GM18868 (cell line): Measurements from ENCODE around the gene SASS6.

Experiments used
- ATAC-seq: cut with Tn5 transposase; IDR thresholded peaks from one replicate; pipeline ENCODE4 v1.9.1; 2021; ENCODE audit warnings: mild to moderate bottlenecking, moderate library complexity; ENCODE audit not compliant: unreplicated experiment

SASS6 gene

GRCh38 chr1:100109554-100110066 is 23.1 kb downstream of the SASS6 start:
- no peak for ATAC-seq

GRCh38 chr1:100107696-100108095 is 25.0 kb downstream of the SASS6 start:
- no peak for ATAC-seq

DNA sequence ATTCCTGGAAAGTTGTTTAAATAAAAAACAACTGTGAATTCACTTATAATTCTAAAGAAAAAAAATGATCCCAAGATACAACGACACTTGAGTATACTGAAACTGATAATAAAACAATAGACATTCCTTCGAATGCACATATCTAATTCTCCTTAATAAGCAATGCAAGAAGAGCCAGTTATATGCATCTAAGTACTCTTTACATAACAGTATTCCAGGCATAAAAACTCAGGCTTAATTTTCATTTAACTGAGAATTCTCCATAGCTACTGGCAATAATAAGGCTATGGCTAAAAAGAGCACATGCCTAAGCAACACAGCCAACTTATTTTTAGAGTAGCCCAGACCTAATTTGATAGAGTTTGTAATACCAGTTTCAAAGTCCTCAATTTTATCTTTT is 31.2 kb downstream of the SASS6 start:
- ATAC-seq = no peak

- no peak for ATAC-seq
Observed at GRCh38 chr1:100100202-100100601, 32.5 kb downstream of the SASS6 start.

DNA sequence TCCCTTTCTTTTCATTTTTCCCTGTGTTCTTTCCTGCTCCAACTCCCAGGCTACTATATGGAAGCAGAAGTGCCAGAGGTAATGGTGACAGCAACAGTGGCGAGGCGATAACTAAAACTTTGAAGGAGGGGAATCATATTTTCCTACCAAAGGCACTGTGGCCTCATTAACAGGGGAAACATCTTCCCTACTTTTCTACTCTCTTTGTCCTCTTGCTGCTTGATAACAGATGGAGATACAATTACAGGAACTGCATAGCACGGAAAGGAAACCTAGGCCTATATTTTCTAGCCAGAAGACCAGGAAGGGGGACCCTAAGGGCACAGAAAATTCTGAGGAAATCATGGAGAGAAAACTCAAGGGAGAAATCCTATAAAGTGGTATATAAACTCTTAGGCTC is 42.3 kb downstream of the SASS6 start:
- ATAC-seq = no peak

DNA sequence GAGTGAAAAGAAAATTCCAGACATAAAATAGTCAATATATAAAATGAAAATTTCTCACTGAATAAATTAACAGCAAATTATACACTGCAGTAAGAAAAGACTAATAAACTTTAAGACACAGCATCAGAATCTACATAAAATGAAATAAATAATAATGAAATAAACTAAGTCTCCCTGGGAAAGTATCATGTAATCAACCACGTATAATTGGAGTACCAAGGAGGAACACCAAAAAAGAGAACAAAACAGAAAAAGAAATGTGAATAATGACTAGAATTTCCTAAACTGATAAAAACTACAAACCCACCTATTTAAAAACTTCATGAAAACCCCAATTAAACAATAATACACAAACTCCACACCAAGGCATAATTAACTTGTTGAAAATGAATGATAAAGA is 43.6 kb downstream of the SASS6 start:
- no peak for ATAC-seq

DNA sequence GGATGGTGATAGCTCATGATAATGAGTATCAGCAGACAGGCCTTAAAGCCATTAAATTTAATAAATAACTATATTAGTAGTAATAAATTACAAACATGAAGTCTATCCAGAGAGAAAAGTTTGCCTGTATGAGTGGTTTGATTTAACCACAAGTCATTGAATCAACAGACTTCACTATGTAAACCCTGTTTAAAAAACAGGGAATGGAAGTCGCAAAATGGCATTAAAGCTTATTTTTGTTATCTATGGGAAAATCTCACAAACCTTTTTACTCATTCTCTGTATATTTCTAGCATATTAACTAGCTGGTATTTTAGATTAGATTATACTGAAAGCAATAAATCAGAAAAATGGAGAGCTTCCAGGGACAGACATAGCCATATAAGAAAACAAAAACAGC is 45.3 kb downstream of the SASS6 start:
- ATAC-seq = no peak

- ATAC-seq = no peak
Observed at GRCh38 chr1:100080331-100080730, 52.4 kb downstream of the SASS6 start.

DNA sequence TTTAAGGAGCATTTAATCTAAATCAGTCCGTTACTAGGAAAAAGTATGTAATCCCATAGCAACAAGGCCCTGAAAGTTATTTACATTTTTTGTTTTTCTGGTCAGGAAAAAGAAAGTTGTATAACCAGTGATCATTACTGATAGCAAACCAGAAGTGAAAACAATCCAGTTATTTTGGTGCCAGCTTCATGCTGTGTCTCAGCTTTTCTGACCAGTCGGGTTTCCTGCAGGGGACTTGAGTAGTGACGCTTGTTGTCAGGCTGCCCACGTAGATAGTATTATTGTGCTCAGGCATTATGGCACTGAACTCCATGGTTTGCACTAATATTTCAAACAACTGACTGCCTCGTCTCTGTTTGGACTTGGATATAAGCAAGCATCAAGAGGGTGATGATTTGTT is 55.2 kb downstream of the SASS6 start:
- peak; percentile 53 for ATAC-seq

DNA sequence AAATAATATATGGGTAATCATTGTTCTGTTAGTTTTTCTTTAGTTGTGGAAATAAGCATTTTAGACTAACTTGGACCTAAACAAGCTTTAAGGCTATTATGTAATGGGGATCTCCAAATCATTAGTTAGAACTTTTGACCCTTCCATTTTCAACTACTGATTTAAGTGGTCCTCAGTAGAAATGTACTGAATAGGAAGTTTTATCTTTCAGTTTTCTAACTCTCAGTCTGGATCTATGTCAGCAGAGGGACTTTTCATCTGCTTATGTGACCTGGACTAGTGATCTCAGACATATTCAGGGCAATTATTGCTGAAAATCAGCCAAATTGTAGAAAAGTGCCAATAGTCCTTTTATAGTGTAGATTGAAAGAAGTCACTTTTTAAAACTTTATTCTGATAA is 56.0 kb downstream of the SASS6 start:
- ATAC-seq = peak; percentile 78

- peak; percentile 7 for ATAC-seq
Observed at GRCh38 chr1:100076319-100076718, 56.4 kb downstream of the SASS6 start.

GRCh38 chr1:100075773-100076172 is 57.0 kb downstream of the SASS6 start:
- ATAC-seq = peak; percentile 58

GRCh38 chr1:100074604-100075395 is 57.9 kb downstream of the SASS6 start:
- ATAC-seq = no peak

DNA sequence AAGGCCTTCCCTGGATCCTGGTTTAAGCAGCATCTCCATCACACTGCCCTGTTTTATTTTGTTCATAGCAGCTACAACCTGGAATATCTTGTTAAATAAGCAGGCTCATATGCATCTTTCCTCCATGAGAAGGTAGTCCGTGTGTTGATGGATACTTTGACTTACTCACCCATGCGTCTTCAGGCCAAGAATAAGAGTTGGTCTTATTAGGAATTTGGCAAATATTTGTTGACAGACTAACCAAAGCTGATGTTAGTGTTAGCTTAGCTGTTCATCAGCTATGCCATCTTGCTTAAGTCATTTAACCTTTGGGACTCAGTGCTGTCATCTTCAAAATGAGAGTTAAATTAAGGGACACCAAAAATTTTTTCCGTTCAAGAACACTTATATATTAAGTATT is 59.2 kb downstream of the SASS6 start:
- no peak for ATAC-seq

DNA sequence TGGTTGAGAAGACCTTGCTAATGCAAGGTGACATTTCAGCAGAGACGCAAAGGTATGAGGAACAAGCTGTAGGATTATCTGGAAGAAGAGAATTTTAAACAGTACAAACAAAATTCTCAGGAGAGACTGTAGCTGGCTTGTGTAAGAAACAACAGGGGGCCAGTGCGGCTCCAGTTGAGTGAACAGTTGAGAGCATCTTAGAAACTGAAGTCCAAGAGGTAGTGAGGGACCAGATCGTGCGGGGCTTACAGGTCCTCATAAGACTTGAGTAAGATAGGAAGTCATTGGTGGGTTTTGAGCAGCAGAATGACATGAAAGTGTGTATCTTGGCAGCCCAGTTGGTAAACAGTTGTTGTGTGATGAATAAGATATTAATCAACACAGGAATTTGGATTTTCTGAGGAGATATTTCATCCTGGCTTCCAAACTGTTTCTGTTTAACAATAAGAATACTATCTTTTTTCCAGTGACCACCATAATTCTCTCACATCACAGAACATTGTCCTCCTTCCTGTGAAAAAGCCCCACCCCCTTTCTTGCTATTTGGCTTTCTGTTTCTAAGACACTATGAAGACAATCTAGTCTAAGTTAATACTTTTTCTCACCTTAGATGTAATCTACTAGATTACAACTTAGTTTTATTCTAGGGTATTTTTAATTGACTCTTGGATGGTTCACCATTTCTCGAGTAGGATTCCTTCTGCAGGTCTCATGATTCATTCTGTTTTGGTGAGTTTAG is 62.4 kb downstream of the SASS6 start:
- ATAC-seq = no peak

DNA sequence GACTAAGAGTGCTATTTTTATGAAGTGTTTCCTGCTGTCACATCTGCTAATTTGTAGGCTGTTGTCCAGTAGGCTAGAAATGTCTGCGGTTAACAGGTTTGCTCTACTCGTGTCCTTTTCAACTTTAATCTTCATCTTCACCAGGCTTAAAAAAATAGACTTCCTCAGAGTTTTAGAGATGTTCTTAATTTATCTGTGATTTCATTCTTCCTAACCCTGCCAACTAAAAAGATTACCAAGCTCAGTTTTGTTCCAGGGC is 66.8 kb downstream of the SASS6 start:
- no peak for ATAC-seq

GRCh38 chr1:100065183-100065968 is 67.4 kb downstream of the SASS6 start:
- no peak for ATAC-seq

- no peak for ATAC-seq
Observed at GRCh38 chr1:100061681-100062080, 71.0 kb downstream of the SASS6 start.

DNA sequence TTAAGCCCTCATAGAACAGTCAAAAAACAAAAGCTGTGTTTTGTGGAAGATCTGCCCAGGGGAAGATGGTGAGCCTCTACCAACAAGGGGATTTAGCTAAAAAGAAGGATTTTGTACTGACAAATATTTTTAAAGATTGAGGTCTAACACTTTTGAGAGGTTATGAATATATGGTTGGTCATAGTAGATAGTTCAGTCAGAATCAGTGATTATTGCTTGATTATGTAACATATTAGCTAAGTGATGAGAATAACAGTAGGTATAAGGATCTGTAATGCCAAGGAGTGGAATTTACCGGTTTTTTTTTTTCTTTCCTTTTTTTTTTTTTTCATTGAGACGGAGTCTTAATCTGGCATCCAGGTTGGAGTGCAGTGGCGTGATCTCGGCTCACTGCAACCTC is 79.0 kb downstream of the SASS6 start:
- ATAC-seq = no peak

DNA sequence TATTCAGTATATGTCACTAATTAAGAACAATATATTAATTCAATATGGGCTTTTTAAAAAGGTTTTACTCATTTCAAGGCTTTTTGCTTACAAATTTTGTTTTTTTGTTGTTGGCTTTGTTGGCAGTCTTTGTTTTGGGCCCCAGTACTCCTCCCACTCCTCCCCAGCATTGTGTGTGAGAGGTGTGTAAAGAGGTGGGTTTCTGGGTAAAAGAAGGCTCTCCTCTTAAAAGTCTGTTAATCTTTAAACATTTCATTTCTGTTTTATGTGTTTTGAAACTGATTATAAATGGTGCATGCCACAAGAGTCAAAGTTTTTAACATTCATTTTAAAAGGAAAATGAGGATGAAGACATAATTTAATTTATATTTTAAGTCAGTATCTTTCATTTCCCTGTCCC is 79.6 kb downstream of the SASS6 start:
- no peak for ATAC-seq

DNA sequence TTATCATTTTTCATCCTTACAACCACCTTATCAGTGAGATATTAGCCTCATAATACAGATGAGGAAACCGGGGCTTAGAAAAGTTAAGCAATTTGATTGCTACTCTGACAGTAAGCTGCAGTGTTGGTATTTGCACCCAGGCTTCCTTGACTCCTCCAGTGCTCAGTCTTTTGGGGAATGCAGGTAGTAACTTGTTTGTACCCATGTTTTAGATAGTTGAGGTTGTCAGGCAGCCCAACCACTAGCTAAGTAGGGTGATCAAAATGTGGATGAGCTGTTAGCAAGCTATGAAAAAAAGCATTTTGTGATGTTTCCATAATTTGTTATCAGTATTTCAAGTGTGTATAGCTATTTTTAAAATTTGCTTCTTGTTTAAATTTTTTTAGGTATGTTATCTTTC is 80.8 kb downstream of the SASS6 start:
- no peak for ATAC-seq

GRCh38 chr1:100051401-100051800 is 81.3 kb downstream of the SASS6 start:
- no peak for ATAC-seq
